ENCODE measurements around the gene GPX5.

Gene GPX5

DNA sequence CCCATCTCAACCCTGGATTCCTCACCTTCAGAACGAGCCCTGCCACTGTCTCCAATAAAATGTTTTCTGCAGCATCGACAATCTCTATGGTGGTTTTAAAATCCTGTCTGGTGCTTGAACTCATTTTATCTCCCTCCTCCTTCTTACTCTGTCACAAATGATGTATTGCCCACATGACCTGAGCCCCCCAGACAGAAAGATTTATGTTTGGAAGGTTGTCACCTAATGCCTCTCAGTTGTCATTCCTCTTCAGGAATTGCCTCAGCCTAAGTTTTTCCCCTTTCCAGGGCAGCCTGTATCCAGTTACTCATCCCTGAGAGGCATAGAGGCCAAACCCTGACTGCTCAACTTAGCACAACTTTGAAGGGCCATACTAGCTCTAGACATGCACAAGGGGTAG lies 9.2 kb downstream of the GPX5 start:
- no peak for DNase-seq (ENCODE audit: low read depth)
- no peak for TF ChIP-seq CTCF (IDR thresholded peaks at IDR 0.05; ENCODE audit: insufficient read depth, low read depth, low read length, missing control alignments)
- no peak overlapping the region for H3K4me3 ChIP-seq (ENCODE audit: low read depth, low read length)

- DNase-seq (ENCODE audit: low read depth) = peak; percentile 3
- no peak for TF ChIP-seq CTCF (IDR thresholded peaks at IDR 0.05; ENCODE audit: insufficient read depth, low read depth, low read length, missing control alignments)
- peak overlapping the region; percentile 18 for H3K4me3 ChIP-seq (ENCODE audit: low read depth, low read length)
Observed at GRCh38 chr6:28537065-28537464, 11.4 kb downstream of the GPX5 start.

DNA sequence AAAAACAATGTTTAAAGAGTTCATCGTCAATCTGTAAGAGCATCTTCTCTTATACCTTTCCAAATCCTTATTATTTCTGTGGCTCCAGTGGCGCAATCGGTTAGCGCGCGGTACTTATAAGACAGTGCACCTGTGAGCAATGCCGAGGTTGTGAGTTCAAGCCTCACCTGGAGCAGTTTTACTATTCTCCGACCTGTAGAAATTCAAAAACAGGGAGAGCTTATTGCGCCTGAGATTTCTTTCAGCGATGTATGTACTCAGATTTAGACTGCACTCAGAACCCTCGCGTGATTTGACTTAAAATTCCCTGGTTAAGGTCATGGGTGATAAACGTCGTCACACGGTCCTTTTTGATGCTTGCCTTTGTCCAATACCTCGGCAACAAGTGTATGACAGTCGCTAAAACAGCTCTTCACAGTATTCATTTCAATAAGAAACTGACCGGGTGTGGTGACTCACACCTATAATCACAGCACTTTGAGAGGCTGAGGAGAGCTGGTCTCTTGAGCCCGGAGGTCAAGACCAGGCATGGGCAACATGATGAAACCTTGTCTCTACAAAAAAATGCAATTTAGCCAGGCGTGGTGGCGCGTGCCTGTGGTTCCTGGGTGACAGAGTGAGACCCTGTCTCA lies 11.9 kb downstream of the GPX5 start:
- TF ChIP-seq CTCF (IDR thresholded peaks at IDR 0.05; ENCODE audit: insufficient read depth, low read depth, low read length, missing control alignments) = no peak
- H3K4me3 ChIP-seq (ENCODE audit: low read depth, low read length) = peak overlapping the region; percentile 18
- peak; percentile 72 for DNase-seq (ENCODE audit: low read depth)

GRCh38 chr6:28541996-28542395 lies 16.3 kb downstream of the GPX5 start:
- no peak for TF ChIP-seq CTCF (IDR thresholded peaks at IDR 0.05; ENCODE audit: insufficient read depth, low read depth, low read length, missing control alignments)
- DNase-seq (ENCODE audit: low read depth) = no peak
- H3K4me3 ChIP-seq (ENCODE audit: low read depth, low read length) = peak overlapping the region; percentile 63

- peak; percentile 88 for DNase-seq (ENCODE audit: low read depth)
- H3K4me3 ChIP-seq (ENCODE audit: low read depth, low read length) = peak overlapping the region; percentile 63
- TF ChIP-seq CTCF (IDR thresholded peaks at IDR 0.05; ENCODE audit: insufficient read depth, low read depth, low read length, missing control alignments) = peak; percentile 56
Observed at GRCh38 chr6:28542440-28543296, 17.0 kb downstream of the GPX5 start.

DNA sequence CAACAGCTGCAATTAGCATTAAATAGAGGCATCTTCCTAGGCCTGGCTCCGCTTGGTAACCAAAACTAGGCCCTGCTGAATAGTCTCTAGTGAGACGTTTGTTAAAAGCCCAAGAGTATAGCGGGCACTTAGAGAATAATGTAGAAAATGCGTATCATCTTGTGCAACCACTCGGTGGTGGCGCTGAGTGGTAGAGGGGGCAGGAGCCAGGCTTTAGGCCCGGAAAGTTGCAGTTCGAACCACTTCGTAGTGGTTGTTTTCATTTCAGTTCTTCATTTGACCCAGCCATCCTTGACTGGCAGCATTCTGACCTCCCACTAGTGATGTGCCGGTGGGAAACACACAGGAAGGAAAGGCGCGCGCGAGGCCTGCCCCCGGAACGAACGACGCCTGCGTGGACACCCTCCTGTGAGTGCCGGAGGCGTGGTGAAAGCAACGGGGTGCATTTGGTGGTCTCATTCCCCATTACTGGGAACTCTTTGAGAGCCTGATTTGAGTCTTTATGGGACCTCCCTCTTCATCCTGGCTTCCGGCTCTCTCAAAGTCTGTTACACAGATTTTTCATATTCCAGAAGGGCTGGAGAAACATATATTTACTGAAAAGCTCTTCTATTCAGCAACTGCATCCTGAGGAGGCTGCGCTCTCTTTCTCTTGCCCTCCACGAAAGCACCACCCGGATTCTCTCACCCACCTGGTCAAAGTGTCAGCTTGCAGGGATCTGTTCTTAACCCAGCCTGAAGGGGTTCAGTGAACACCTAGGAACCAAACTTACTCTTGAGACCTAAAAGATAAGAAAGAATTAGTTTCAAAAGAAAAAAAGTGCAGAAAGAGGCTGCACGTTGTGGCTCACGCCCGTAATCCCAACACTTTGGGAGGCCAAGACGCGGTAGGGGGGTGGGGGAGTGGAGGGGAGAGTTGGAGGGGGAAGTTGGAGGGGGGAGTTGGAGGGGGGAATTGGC lies 18.2 kb downstream of the GPX5 start:
- no peak for TF ChIP-seq CTCF (IDR thresholded peaks at IDR 0.05; ENCODE audit: insufficient read depth, low read depth, low read length, missing control alignments)
- peak overlapping the region; percentile 63 for H3K4me3 ChIP-seq (ENCODE audit: low read depth, low read length)
- DNase-seq (ENCODE audit: low read depth) = peak; percentile 48

Measured in GM12865 (cell line).